ENCODE measurements around the gene ARHGAP26.
"Not testable (repeated sequence)": the region's sequence is repeated elsewhere in the genome, so short reads cannot be mapped to it uniquely, and the experiment has no call there.

Gene ARHGAP26

GRCh38 chr5:142959683-142960657, 189.8 kb downstream of the ARHGAP26 start:
- DNase-seq (ENCODE audit: low spot score), result no peak

GRCh38 chr5:142961440-142962173, 191.4 kb downstream of the ARHGAP26 start:
- DNase-seq (ENCODE audit: low spot score), result no peak

- DNase-seq (ENCODE audit: low spot score), result no peak
Observed at GRCh38 chr5:142962174-142962533, 192.0 kb downstream of the ARHGAP26 start.

GRCh38 chr5:142965258-142966120, 195.3 kb downstream of the ARHGAP26 start:
- DNase-seq (ENCODE audit: low spot score), result not testable (repeated sequence)

GRCh38 chr5:142966121-142966420, 195.9 kb downstream of the ARHGAP26 start:
- no peak for DNase-seq (ENCODE audit: low spot score)

- DNase-seq (ENCODE audit: low spot score), result no peak
Observed at GRCh38 chr5:142969186-142969585, 199.0 kb downstream of the ARHGAP26 start.

GRCh38 chr5:142969624-142970439, 199.7 kb downstream of the ARHGAP26 start:
- no peak for DNase-seq (ENCODE audit: low spot score)

GRCh38 chr5:142970440-142971030, 200.4 kb downstream of the ARHGAP26 start:
- no peak for DNase-seq (ENCODE audit: low spot score)

GRCh38 chr5:142971303-142972013, 201.3 kb downstream of the ARHGAP26 start:
- no peak for DNase-seq (ENCODE audit: low spot score)

GRCh38 chr5:142972064-142972570, 201.9 kb downstream of the ARHGAP26 start:
- DNase-seq (ENCODE audit: low spot score), result no peak

GRCh38 chr5:142973932-142974331, 203.8 kb downstream of the ARHGAP26 start:
- DNase-seq (ENCODE audit: low spot score), result no peak

GRCh38 chr5:142974409-142974808, 204.2 kb downstream of the ARHGAP26 start:
- no peak for DNase-seq (ENCODE audit: low spot score)

- DNase-seq (ENCODE audit: low spot score), result no peak
Observed at GRCh38 chr5:142976861-142977260, 206.7 kb downstream of the ARHGAP26 start.

GRCh38 chr5:142977363-142978051, 207.3 kb downstream of the ARHGAP26 start:
- DNase-seq (ENCODE audit: low spot score), result no peak

- DNase-seq (ENCODE audit: low spot score), result no peak
Observed at GRCh38 chr5:142978252-142978651, 208.1 kb downstream of the ARHGAP26 start.

- DNase-seq (ENCODE audit: low spot score), result no peak
Observed at GRCh38 chr5:142978726-142979125, 208.5 kb downstream of the ARHGAP26 start.

- no peak for DNase-seq (ENCODE audit: low spot score)
Observed at GRCh38 chr5:142979636-142980035, 209.5 kb downstream of the ARHGAP26 start.

GRCh38 chr5:142981475-142981874, 211.3 kb downstream of the ARHGAP26 start:
- no peak for DNase-seq (ENCODE audit: low spot score)

Data from hematopoietic multipotent progenitor cell treated with erythropoietin and hydrocortisone succinate and interleukin-3 and kit ligand, for 17 days (in vitro differentiated cells).